ENCODE measurements around the gene HLA-DQB2. TPM values are rescaled to one million over a fixed set of nuclear protein-coding genes. Genes with fewer than 3 reads are reported as not detected.

The HLA-DQB2 gene
- total and polyA plus RNA-seq, 9 of the 15 experiments (the other 6 are each of a cell fraction or from before 2014, with no cell fraction given) = not detected

DNA sequence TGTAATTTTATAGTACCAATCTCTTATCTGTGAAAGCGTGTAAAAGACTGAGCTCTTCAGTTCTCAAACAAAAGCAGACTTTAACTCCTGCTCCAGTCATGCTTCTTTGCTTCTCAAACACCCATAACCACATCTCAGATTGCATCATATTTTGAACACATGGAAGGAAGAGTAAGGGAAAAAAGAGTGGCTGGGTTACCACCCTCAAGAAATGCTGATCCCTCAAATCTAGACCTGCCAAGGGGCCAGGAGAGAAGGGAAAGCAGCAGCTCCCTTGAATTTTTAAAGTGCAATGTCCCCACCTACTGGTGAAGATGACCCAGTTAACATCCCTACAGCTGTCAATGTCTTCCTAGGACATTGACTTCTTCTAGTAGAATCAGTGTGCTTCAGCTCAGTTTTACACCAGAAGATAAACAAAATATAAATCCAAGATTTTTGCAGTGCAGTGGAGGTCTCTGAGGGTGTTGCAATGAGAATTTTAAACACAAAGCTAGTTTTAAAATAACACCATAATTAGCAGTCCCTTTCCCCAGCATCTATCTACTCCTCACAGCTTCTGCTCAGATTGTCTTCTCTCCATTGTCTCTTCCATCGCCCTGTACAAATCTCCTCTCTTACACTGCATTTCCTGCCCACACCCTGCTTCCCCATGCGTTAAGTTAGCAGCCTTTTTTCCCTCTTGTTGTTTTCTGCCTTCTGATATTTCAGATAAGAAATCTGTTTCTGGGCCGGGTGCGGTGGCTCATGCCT lies 22.6 kb upstream of the HLA-DQB2 start (continued):
- TF ChIP-seq, protein P1, sequence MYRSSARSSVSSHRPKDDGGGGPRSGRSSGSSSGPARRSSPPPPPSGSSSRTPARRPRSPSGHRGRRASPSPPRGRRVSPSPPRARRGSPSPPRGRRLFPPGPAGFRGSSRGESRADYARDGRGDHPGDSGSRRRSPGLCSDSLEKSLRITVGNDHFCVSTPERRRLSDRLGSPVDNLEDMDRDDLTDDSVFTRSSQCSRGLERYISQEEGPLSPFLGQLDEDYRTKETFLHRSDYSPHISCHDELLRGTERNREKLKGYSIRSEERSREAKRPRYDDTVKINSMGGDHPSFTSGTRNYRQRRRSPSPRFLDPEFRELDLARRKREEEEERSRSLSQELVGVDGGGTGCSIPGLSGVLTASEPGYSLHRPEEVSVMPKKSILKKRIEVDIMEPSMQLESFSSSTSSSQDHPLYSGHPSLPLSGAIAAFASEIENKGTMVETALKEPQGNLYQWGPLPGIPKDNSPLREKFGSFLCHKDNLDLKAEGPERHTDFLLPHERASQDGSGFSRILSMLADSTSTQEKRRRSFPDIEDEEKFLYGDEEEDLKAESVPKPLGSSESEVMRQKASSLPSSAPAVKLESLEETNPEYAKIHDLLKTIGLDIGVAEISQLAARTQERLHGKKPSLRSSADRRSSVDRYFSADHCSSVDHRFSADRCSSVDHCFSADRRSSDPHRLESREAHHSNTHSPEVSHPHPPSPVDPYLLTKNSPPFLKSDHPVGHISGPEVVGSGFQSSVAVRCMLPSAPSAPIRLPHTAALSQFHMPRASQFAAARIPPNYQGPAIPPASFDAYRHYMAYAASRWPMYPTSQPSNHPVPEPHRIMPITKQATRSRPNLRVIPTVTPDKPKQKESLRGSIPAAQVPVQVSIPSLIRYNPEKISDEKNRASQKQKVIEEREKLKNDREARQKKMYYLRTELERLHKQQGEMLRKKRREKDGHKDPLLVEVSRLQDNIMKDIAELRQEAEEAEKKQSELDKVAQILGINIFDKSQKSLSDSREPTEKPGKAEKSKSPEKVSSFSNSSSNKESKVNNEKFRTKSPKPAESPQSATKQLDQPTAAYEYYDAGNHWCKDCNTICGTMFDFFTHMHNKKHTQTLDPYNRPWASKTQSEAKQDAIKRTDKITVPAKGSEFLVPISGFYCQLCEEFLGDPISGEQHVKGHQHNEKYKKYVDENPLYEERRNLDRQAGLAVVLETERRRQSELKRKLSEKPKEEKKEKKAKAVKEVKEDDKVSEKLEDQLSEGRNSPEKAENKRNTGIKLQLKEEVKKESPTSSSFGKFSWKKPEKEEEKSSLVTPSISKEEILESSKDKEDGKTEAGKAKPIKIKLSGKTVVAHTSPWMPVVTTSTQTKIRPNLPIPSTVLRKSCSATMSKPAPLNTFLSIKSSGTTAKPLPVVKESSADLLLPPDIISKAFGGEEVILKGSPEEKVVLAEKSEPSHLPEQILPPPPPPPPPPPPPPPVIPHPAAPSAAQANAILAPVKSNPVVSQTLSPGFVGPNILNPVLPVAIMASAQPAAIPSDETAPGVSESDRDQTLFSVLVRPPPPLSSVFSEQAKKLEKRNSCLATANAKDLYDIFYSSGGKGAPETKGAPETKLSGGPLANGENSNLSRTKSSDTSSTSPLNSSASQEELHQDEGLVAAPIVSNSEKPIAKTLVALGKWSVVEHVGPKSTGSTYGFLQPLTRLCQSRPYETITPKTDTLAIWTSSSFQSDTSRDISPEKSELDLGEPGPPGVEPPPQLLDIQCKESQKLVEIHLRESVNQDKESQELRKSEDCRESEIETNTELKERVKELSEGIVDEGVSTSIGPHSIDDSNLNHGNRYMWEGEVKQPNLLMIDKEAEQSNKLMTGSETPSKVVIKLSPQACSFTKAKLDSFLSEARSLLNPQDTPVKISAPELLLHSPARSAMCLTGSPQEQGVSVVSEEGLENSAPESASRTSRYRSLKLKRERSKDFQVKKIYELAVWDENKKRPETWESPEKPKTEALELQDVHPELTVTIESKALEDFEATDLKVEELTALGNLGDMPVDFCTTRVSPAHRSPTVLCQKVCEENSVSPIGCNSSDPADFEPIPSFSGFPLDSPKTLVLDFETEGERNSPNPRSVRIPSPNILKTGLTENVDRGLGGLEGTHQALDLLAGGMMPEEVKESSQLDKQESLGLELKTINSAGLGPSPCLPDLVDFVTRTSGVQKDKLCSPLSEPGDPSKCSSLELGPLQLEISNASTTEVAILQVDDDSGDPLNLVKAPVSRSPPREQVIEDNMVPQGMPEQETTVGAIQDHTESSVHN (IDR thresholded peaks at IDR 0.05; ENCODE audit: borderline replicate concordance in 1 of 2, low read depth in 1 of 2) = no peak
- TF ChIP-seq ZC3H11A (IDR thresholded peaks at IDR 0.05; ENCODE audit: low read depth, low read length) (no peak), ZNF79 (CRISPR knock-in tag; IDR thresholded peaks at IDR 0.05; ENCODE audit: low read depth) (no peak), SIX5 (IDR thresholded peaks at IDR 0.05; ENCODE audit: borderline replicate concordance in 1 of 2, insufficient read depth in 1 of 2, low read depth in 1 of 2, low read length in 2 of 2) (no peak), HCFC1 (IDR thresholded peaks at IDR 0.05; ENCODE audit: low read depth, low read length) (no peak), OTX1 (CRISPR knock-in tag; IDR thresholded peaks at IDR 0.05) (no peak), SUPT5H (IDR thresholded peaks at IDR 0.05) (no peak), HOXB6 (CRISPR knock-in tag; IDR thresholded peaks at IDR 0.05; ENCODE audit: borderline replicate concordance) (no peak), ZNF184 (CRISPR knock-in tag; IDR thresholded peaks at IDR 0.05) (no peak), RHOXF2B (CRISPR knock-in tag; conservative IDR thresholded peaks at IDR 0.05) (no peak)
- TF ChIP-seq, protein P2, sequence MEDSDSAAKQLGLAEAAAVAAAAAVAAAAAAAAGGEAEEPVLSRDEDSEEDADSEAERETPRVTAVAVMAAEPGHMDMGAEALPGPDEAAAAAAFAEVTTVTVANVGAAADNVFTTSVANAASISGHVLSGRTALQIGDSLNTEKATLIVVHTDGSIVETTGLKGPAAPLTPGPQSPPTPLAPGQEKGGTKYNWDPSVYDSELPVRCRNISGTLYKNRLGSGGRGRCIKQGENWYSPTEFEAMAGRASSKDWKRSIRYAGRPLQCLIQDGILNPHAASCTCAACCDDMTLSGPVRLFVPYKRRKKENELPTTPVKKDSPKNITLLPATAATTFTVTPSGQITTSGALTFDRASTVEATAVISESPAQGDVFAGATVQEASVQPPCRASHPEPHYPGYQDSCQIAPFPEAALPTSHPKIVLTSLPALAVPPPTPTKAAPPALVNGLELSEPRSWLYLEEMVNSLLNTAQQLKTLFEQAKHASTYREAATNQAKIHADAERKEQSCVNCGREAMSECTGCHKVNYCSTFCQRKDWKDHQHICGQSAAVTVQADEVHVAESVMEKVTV (CRISPR knock-in tag; IDR thresholded peaks at IDR 0.05) = peak; percentile 47; the same call in 1 of the 2 replicates
- TF ChIP-seq, protein P3, sequence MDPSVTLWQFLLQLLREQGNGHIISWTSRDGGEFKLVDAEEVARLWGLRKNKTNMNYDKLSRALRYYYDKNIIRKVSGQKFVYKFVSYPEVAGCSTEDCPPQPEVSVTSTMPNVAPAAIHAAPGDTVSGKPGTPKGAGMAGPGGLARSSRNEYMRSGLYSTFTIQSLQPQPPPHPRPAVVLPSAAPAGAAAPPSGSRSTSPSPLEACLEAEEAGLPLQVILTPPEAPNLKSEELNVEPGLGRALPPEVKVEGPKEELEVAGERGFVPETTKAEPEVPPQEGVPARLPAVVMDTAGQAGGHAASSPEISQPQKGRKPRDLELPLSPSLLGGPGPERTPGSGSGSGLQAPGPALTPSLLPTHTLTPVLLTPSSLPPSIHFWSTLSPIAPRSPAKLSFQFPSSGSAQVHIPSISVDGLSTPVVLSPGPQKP (CRISPR knock-in tag; IDR thresholded peaks at IDR 0.05) = no peak
- TF ChIP-seq, protein P4, sequence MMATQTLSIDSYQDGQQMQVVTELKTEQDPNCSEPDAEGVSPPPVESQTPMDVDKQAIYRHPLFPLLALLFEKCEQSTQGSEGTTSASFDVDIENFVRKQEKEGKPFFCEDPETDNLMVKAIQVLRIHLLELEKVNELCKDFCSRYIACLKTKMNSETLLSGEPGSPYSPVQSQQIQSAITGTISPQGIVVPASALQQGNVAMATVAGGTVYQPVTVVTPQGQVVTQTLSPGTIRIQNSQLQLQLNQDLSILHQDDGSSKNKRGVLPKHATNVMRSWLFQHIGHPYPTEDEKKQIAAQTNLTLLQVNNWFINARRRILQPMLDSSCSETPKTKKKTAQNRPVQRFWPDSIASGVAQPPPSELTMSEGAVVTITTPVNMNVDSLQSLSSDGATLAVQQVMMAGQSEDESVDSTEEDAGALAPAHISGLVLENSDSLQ (IDR thresholded peaks at IDR 0.05) = no peak; the same call in 1 of the 2 replicates
- TF ChIP-seq, protein P5, sequence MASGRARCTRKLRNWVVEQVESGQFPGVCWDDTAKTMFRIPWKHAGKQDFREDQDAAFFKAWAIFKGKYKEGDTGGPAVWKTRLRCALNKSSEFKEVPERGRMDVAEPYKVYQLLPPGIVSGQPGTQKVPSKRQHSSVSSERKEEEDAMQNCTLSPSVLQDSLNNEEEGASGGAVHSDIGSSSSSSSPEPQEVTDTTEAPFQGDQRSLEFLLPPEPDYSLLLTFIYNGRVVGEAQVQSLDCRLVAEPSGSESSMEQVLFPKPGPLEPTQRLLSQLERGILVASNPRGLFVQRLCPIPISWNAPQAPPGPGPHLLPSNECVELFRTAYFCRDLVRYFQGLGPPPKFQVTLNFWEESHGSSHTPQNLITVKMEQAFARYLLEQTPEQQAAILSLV (tag; IDR thresholded peaks at IDR 0.05) = no peak
